ENCODE data around the gene PRXL2B. TPM values are rescaled to one million over a fixed set of nuclear protein-coding genes. Genes with fewer than 3 reads are reported as not detected.

PRXL2B gene
- total RNA-seq, 1 donor from 2014 or later, result 43.5 TPM

- H3K4me1 Mint-ChIP-seq, result no peaks in the 10 kb centered on the region
These were observed 41.2 kb downstream of the PRXL2B start for GRCh38 chr1:2627746-2628145.

GRCh38 chr1:2628191-2628932 lies 41.8 kb downstream of the PRXL2B start:
- no peaks in the 10 kb centered on the region for H3K4me1 Mint-ChIP-seq
- H3K27ac Mint-ChIP-seq, result no peak overlapping the region
- intact Hi-C loops (cut with micrococcal nuclease), result no loop called here
- peaks cover 7% of the 10 kb centered on the region for H3K9me3 Mint-ChIP-seq
- H3K27me3 Mint-ChIP-seq, result peaks cover 43% of the 10 kb centered on the region
- H3K4me3 Mint-ChIP-seq, result no peak overlapping the region
- DNase-seq, result no peak
- peaks cover 4% of the 10 kb centered on the region for H3K36me3 Mint-ChIP-seq (ENCODE audit: low read depth)

More at GRCh38 chr1:2627746-2628145, 41.2 kb downstream of the PRXL2B start:
- Mint-ChIP-seq H3K9me3 (peaks cover 7% of the 10 kb centered on the region), H3K27ac (no peak overlapping the region), H3K4me3 (no peak overlapping the region), H3K27me3 (peaks cover 43% of the 10 kb centered on the region), H3K36me3 (ENCODE audit: low read depth) (peaks cover 4% of the 10 kb centered on the region)
- DNase-seq, result no peak
- intact Hi-C loops (cut with micrococcal nuclease), result no loop called here

- DNase-seq, result no peak
- Mint-ChIP-seq H3K9me3 (peaks cover 7% of the 10 kb centered on the region), H3K36me3 (ENCODE audit: low read depth) (peaks cover 4% of the 10 kb centered on the region), H3K4me1 (no peaks in the 10 kb centered on the region), H3K27ac (no peak overlapping the region), H3K27me3 (peaks cover 43% of the 10 kb centered on the region), H3K4me3 (no peak overlapping the region)
- intact Hi-C loops (cut with micrococcal nuclease), result no loop called here
These were observed 42.5 kb downstream of the PRXL2B start for GRCh38 chr1:2628933-2629626.

GRCh38 chr1:2629627-2630497 lies 43.3 kb downstream of the PRXL2B start:
- H3K27me3 Mint-ChIP-seq, result peaks cover 41% of the 10 kb centered on the region
- H3K4me3 Mint-ChIP-seq, result no peak overlapping the region
- no peak overlapping the region for H3K27ac Mint-ChIP-seq
- intact Hi-C loops (cut with micrococcal nuclease), result no loop called here
- H3K9me3 Mint-ChIP-seq, result peaks cover 7% of the 10 kb centered on the region
- H3K36me3 Mint-ChIP-seq (ENCODE audit: low read depth), result peaks cover 4% of the 10 kb centered on the region
- no peaks in the 10 kb centered on the region for H3K4me1 Mint-ChIP-seq
- DNase-seq, result no peak

- intact Hi-C loops (cut with micrococcal nuclease), result no loop called here
- peaks cover 4% of the 10 kb centered on the region for H3K36me3 Mint-ChIP-seq (ENCODE audit: low read depth)
- peaks cover 41% of the 10 kb centered on the region for H3K27me3 Mint-ChIP-seq
- no peak overlapping the region for H3K27ac Mint-ChIP-seq
- DNase-seq, result no peak
- H3K4me3 Mint-ChIP-seq, result no peak overlapping the region
- H3K9me3 Mint-ChIP-seq, result peaks cover 7% of the 10 kb centered on the region
- no peaks in the 10 kb centered on the region for H3K4me1 Mint-ChIP-seq
These were observed 44.0 kb downstream of the PRXL2B start for GRCh38 chr1:2630498-2631135.

- Mint-ChIP-seq H3K27me3 (peaks cover 33% of the 10 kb centered on the region), H3K4me3 (no peak overlapping the region), H3K9me3 (peaks cover 13% of the 10 kb centered on the region), H3K36me3 (ENCODE audit: low read depth) (peaks cover 6% of the 10 kb centered on the region), H3K4me1 (no peaks in the 10 kb centered on the region), H3K27ac (no peak overlapping the region)
- DNase-seq, result no peak
- intact Hi-C loops (cut with micrococcal nuclease), result no loop called here
These were observed 44.8 kb downstream of the PRXL2B start for GRCh38 chr1:2631136-2632050.

- H3K4me1 Mint-ChIP-seq, result no peaks in the 10 kb centered on the region
- peaks cover 29% of the 10 kb centered on the region for H3K27me3 Mint-ChIP-seq
- intact Hi-C loops (cut with micrococcal nuclease), result no loop called here
- H3K36me3 Mint-ChIP-seq (ENCODE audit: low read depth), result peaks cover 6% of the 10 kb centered on the region
- peaks cover 17% of the 10 kb centered on the region for H3K9me3 Mint-ChIP-seq
- no peak for DNase-seq
- H3K4me3 Mint-ChIP-seq, result no peak overlapping the region
- no peak overlapping the region for H3K27ac Mint-ChIP-seq
These were observed 45.5 kb downstream of the PRXL2B start for GRCh38 chr1:2632051-2632430.

GRCh38 chr1:2632561-2633361 lies 46.2 kb downstream of the PRXL2B start, which contains the start of gene MMEL1:
MMEL1 (minus strand) TSS chr1:2633016; CDS start chr1:2629484, 3,532 bp downstream.
- Mint-ChIP-seq H3K9me3 (peaks cover 21% of the 10 kb centered on the region), H3K4me3 (no peak within 1 kb of the TSS), H3K27me3 (peaks cover 22% of the 10 kb centered on the region), H3K36me3 (ENCODE audit: low read depth) (peaks cover 6% of the 10 kb centered on the region), H3K4me1 (no peaks in the 10 kb centered on the region), H3K27ac (no peak within 1 kb of the TSS)
- no peak for DNase-seq
- intact Hi-C loops (cut with micrococcal nuclease), result no loop called here

- Mint-ChIP-seq H3K4me3 (no peak overlapping the region), H3K27ac (no peak overlapping the region), H3K27me3 (peaks cover 19% of the 10 kb centered on the region), H3K36me3 (ENCODE audit: low read depth) (peaks cover 6% of the 10 kb centered on the region), H3K4me1 (no peaks in the 10 kb centered on the region), H3K9me3 (peaks cover 21% of the 10 kb centered on the region)
- intact Hi-C loops (cut with micrococcal nuclease), result no loop called here
- DNase-seq, result no peak
These were observed 46.9 kb downstream of the PRXL2B start for GRCh38 chr1:2633366-2633935.

- Mint-ChIP-seq H3K36me3 (ENCODE audit: low read depth) (peaks cover 6% of the 10 kb centered on the region), H3K27me3 (peaks cover 19% of the 10 kb centered on the region), H3K27ac (no peak overlapping the region), H3K4me3 (no peak overlapping the region), H3K4me1 (no peaks in the 10 kb centered on the region), H3K9me3 (peaks cover 21% of the 10 kb centered on the region)
- intact Hi-C loops (cut with micrococcal nuclease), result no loop called here
- no peak for DNase-seq
These were observed 47.4 kb downstream of the PRXL2B start for GRCh38 chr1:2633936-2634491.

- no peak overlapping the region for H3K27ac Mint-ChIP-seq
- DNase-seq, result no peak
- intact Hi-C loops (cut with micrococcal nuclease), result no loop called here
- H3K36me3 Mint-ChIP-seq (ENCODE audit: low read depth), result peaks cover 6% of the 10 kb centered on the region
- H3K9me3 Mint-ChIP-seq, result peaks cover 18% of the 10 kb centered on the region
- no peaks in the 10 kb centered on the region for H3K4me1 Mint-ChIP-seq
- no peak overlapping the region for H3K4me3 Mint-ChIP-seq
- peaks cover 8% of the 10 kb centered on the region for H3K27me3 Mint-ChIP-seq
These were observed 48.9 kb downstream of the PRXL2B start for GRCh38 chr1:2635361-2636010.

Data from activated CD4-positive, alpha-beta T cell treated with anti-CD3 and anti-CD28 coated beads, Interleukin-2, amount 10 ng/mL, durations not matched to agents 24 days and 14 days (primary cell).